HEK293 (cell line): ENCODE results near the gene SRRM4.

Experiments
- CTCF ChIA-PET: fragments of 350-600 bp; formaldehyde crosslinking; extraction: SDS; loops from one replicate; lab custom pipeline; 2021; ENCODE audit warnings: antibody characterized with exemption; lab: Yijun Ruan, JAX
- POLR2A ChIA-PET: fragments of 300-600 bp; formaldehyde crosslinking; extraction: SDS; loops from one replicate; lab custom pipeline; 2020; ENCODE audit warnings: antibody characterized with exemption, inconsistent platforms; lab: Yijun Ruan, JAX
- H3K27ac ChIP-seq: fragments of 200-500 bp; sonication (Bioruptor generic); 2 replicates; pipeline ENCODE4 v1.5.1; 2014; ENCODE audit warnings: low read depth, low read length, control low read depth, inconsistent platforms; ENCODE audit errors: extremely low read depth
- H3K36me3 ChIP-seq, 2 experiments: fragments of 200-500 bp in 1 of 2; sonication (Bioruptor generic) in 1 of 2; 1 replicate in 1 of 2; 2 replicates in 1 of 2; pipeline ENCODE4 v1.5.1; 2014 to 2017; ENCODE audit warnings: inconsistent platforms in 2 of 2, low read length in 2 of 2; ENCODE audit not compliant: control insufficient read depth in 2 of 2, insufficient read depth in 1 of 2
- H3K4me1 ChIP-seq: fragments of 200-500 bp; sonication (Bioruptor generic); 2 replicates; pipeline ENCODE4 v1.5.1; 2014; ENCODE audit warnings: mild to moderate bottlenecking, low read length, inconsistent platforms; ENCODE audit not compliant: control insufficient read depth, insufficient read depth
- H3K4me3 ChIP-seq: 2 replicates; pipeline ENCODE4 v1.5.1; 2011; ENCODE audit warnings: low read depth, mild to moderate bottlenecking, control low read depth, low read length, moderate library complexity
- H3K9me3 ChIP-seq: fragments of 200-500 bp; sonication (Bioruptor generic); 2 replicates; pipeline ENCODE4 v1.5.1; 2014; ENCODE audit warnings: low read depth, low read length, inconsistent platforms; ENCODE audit not compliant: control insufficient read depth, insufficient read depth
- ATF2 ChIP-seq: fragments of 450-650 bp; formaldehyde crosslinking; IDR thresholded peaks from 2 replicates; pipeline ENCODE4 v1.5.1; 2016; ENCODE audit warnings: missing biosample characterization, missing genetic modification characterization, low read depth
- BCL11B ChIP-seq: fragments of 450-650 bp; formaldehyde crosslinking; IDR thresholded peaks from 2 replicates; pipeline ENCODE4 v1.5.1; 2016; ENCODE audit warnings: low read depth, missing biosample characterization, missing genetic modification characterization
- GFI1B ChIP-seq: fragments of 450-650 bp; formaldehyde crosslinking; IDR thresholded peaks from 2 replicates; pipeline ENCODE4 v1.5.1; 2016; ENCODE audit warnings: missing biosample characterization, missing genetic modification characterization
- GLI2 ChIP-seq: fragments of 450-650 bp; formaldehyde crosslinking; IDR thresholded peaks from 2 replicates; pipeline ENCODE4; 2017; ENCODE audit warnings: missing biosample characterization, missing genetic modification characterization, low read depth, borderline replicate concordance
- HOXD13 ChIP-seq: sonication (generic); formaldehyde crosslinking; IDR thresholded peaks from 2 replicates; pipeline ENCODE4 v1.8.0; 2022; ENCODE audit warnings: missing genetic modification reagents, borderline replicate concordance
- KLF10 ChIP-seq: fragments of 450-650 bp; IDR thresholded peaks from 2 replicates; pipeline ENCODE4 v1.5.1; 2018; ENCODE audit warnings: missing biosample characterization, mild to moderate bottlenecking, missing genetic modification characterization
- OVOL3 ChIP-seq: fragments of 450-650 bp; formaldehyde crosslinking; IDR thresholded peaks from 2 replicates; pipeline ENCODE4 v1.5.1; 2016; ENCODE audit warnings: missing biosample characterization, missing genetic modification characterization
- ZBTB17 ChIP-seq: fragments of 450-650 bp; formaldehyde crosslinking; IDR thresholded peaks from 2 replicates; pipeline ENCODE4 v1.5.1; 2016; ENCODE audit warnings: missing biosample characterization, missing genetic modification characterization
- ZNF211 ChIP-seq: fragments of 450-650 bp; formaldehyde crosslinking; IDR thresholded peaks from 2 replicates; pipeline ENCODE4 v1.5.1; 2016; ENCODE audit warnings: low read depth, missing biosample characterization, missing genetic modification characterization
- ZNF23 ChIP-seq: fragments of 450-650 bp; formaldehyde crosslinking; IDR thresholded peaks from 2 replicates; pipeline ENCODE4 v1.5.1; 2016; ENCODE audit warnings: missing biosample characterization, missing genetic modification characterization, borderline replicate concordance
- ZNF248 ChIP-seq: fragments of 450-650 bp; formaldehyde crosslinking; IDR thresholded peaks from 2 replicates; pipeline ENCODE4 v1.5.1; 2017; ENCODE audit warnings: missing biosample characterization, missing genetic modification characterization
- ZNF366 ChIP-seq: fragments of 450-650 bp; formaldehyde crosslinking; conservative IDR thresholded peaks from 2 replicates; pipeline ENCODE4 v1.5.1; 2016; ENCODE audit warnings: missing biosample characterization, missing genetic modification characterization
- ZNF473 ChIP-seq: fragments of 450-650 bp; formaldehyde crosslinking; IDR thresholded peaks from 2 replicates; pipeline ENCODE4 v1.5.1; 2017; ENCODE audit warnings: missing biosample characterization, missing genetic modification characterization
- ZNF48 ChIP-seq: fragments of 450-650 bp; formaldehyde crosslinking; IDR thresholded peaks from 2 replicates; pipeline ENCODE4 v1.5.1; 2016; ENCODE audit warnings: missing biosample characterization, missing genetic modification characterization
- ZNF501 ChIP-seq: fragments of 450-650 bp; formaldehyde crosslinking; IDR thresholded peaks from 2 replicates; pipeline ENCODE4 v1.5.1; 2016; ENCODE audit warnings: missing biosample characterization, missing genetic modification characterization
- ZNF529 ChIP-seq: fragments of 450-650 bp; formaldehyde crosslinking; IDR thresholded peaks from 2 replicates; pipeline ENCODE4 v1.5.1; 2017; ENCODE audit warnings: missing genetic modification characterization, missing biosample characterization; ENCODE audit not compliant: insufficient replicate concordance
- ZNF623 ChIP-seq: fragments of 450-650 bp; formaldehyde crosslinking; IDR thresholded peaks from 2 replicates; pipeline ENCODE4 v1.5.1; 2016; ENCODE audit warnings: missing biosample characterization, missing genetic modification characterization
- ZNF747 ChIP-seq: fragments of 450-650 bp; formaldehyde crosslinking; IDR thresholded peaks from 2 replicates; pipeline ENCODE4 v1.5.1; 2016; ENCODE audit warnings: missing biosample characterization, missing genetic modification characterization
- TF ChIP-seq, protein P1 (sequence below): fragments of 450-650 bp; formaldehyde crosslinking; IDR thresholded peaks from 2 replicates; pipeline ENCODE4 v1.5.1; 2016; ENCODE audit warnings: missing biosample characterization, missing genetic modification characterization
- TF ChIP-seq, protein P2 (sequence below): fragments of 450-650 bp; formaldehyde crosslinking; IDR thresholded peaks from 2 replicates; pipeline ENCODE4 v1.5.1; 2016; ENCODE audit warnings: missing biosample characterization, missing genetic modification characterization
- TF ChIP-seq, protein P3 (sequence below): fragments of 450-650 bp; formaldehyde crosslinking; optimal IDR thresholded peaks from 2 replicates; pipeline ENCODE3; 2016; ENCODE audit warnings: missing biosample characterization, mild to moderate bottlenecking, missing genetic modification characterization
- TF ChIP-seq, protein P4 (sequence below): fragments of 450-650 bp; formaldehyde crosslinking; IDR thresholded peaks from 2 replicates; pipeline ENCODE4 v1.5.1; 2016; ENCODE audit warnings: missing biosample characterization, missing genetic modification characterization
- TF ChIP-seq, protein P5 (sequence below): fragments of 450-650 bp; formaldehyde crosslinking; IDR thresholded peaks from 2 replicates; pipeline ENCODE4 v1.5.1; 2016; ENCODE audit warnings: missing biosample characterization, missing genetic modification characterization

SRRM4 gene

DNA sequence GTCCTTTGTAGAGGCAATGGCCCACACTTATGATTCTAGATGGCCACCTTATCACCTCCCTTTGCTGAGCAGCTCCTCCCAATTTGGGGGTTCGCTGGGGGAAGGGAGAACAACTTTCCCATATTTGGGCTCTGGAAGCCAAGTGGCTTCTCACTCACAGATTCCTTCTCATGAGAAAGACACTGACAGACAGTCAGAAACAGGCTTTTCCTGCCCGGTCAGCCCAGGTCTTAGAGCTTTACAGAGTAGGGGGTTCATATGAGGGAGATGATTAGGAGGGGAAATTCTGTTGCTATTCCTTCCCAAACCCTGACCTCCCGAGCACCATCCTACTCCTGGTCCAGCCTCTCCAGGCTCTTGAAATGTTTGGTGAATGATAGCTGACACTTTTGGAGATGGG is 137.3 kb downstream of the SRRM4 start:
- POLR2A ChIA-PET: no interaction called here
- Histone ChIP-seq H3K4me3 (no peak overlapping the region), H3K9me3 (no peaks in the 10 kb centered on the region), H3K27ac (no peak overlapping the region), H3K4me1 (no peaks in the 10 kb centered on the region), H3K36me3 (no peaks in the 10 kb centered on the region)
- TF ChIP-seq KLF10 (tag by site-specific recombination): no peak
- no peak for TF ChIP-seq ZNF747 (tag by site-specific recombination)
- no peak for TF ChIP-seq ZNF48 (tag by site-specific recombination)
- TF ChIP-seq, protein P1, sequence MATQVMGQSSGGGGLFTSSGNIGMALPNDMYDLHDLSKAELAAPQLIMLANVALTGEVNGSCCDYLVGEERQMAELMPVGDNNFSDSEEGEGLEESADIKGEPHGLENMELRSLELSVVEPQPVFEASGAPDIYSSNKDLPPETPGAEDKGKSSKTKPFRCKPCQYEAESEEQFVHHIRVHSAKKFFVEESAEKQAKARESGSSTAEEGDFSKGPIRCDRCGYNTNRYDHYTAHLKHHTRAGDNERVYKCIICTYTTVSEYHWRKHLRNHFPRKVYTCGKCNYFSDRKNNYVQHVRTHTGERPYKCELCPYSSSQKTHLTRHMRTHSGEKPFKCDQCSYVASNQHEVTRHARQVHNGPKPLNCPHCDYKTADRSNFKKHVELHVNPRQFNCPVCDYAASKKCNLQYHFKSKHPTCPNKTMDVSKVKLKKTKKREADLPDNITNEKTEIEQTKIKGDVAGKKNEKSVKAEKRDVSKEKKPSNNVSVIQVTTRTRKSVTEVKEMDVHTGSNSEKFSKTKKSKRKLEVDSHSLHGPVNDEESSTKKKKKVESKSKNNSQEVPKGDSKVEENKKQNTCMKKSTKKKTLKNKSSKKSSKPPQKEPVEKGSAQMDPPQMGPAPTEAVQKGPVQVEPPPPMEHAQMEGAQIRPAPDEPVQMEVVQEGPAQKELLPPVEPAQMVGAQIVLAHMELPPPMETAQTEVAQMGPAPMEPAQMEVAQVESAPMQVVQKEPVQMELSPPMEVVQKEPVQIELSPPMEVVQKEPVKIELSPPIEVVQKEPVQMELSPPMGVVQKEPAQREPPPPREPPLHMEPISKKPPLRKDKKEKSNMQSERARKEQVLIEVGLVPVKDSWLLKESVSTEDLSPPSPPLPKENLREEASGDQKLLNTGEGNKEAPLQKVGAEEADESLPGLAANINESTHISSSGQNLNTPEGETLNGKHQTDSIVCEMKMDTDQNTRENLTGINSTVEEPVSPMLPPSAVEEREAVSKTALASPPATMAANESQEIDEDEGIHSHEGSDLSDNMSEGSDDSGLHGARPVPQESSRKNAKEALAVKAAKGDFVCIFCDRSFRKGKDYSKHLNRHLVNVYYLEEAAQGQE (tag by site-specific recombination): no peak
- TF ChIP-seq, protein P2, sequence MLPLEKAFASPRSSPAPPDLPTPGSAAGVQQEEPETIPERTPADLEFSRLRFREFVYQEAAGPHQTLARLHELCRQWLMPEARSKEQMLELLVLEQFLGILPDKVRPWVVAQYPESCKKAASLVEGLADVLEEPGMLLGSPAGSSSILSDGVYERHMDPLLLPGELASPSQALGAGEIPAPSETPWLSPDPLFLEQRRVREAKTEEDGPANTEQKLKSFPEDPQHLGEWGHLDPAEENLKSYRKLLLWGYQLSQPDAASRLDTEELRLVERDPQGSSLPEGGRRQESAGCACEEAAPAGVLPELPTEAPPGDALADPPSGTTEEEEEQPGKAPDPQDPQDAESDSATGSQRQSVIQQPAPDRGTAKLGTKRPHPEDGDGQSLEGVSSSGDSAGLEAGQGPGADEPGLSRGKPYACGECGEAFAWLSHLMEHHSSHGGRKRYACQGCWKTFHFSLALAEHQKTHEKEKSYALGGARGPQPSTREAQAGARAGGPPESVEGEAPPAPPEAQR (tag by site-specific recombination): no peak
- no peak for TF ChIP-seq ATF2 (tag by site-specific recombination)
- no peak for TF ChIP-seq ZNF248 (tag by site-specific recombination)
- no peak for TF ChIP-seq GLI2 (tag by site-specific recombination)
- no peak for TF ChIP-seq ZNF529 (tag by site-specific recombination)
- TF ChIP-seq ZNF23: no peak
- CTCF ChIA-PET: interaction anchor here (0.6 to 0.9 kb wide), 3 partner anchors 69 to 294 kb away, joined by 3 to 4 read pairs (median 3); no protein-coding TSS in a partner anchor

DNA sequence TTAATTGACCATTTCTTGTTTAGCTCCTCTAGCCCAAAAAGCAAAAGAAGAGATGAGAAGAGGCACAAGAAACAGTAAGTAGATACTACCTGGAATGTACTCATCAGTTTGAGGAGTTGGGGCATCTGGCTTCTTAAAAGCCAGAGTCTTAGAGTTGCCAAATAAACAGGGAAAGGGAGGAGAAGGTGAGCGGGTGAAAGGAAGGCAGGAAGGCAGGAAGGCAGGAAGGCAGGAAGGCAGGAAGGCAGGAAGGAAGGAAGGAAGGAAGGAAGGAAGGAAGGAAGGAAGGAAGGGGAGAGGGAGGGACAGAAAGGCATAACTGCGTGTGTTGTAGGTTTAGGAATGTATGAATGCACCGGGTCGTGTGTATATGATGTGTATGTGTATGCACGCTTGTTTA is 140.7 kb downstream of the SRRM4 start:
- Histone ChIP-seq H3K9me3 (no peaks in the 10 kb centered on the region), H3K36me3 (no peaks in the 10 kb centered on the region), H3K27ac (no peak overlapping the region), H3K4me3 (no peak overlapping the region), H3K4me1 (no peaks in the 10 kb centered on the region)
- TF ChIP-seq ZNF366 (tag by site-specific recombination) (no peak), ZNF501 (no peak), ZNF211 (tag by site-specific recombination) (no peak), ZNF473 (tag by site-specific recombination) (no peak), OVOL3 (no peak), GFI1B (tag by site-specific recombination) (no peak), BCL11B (tag by site-specific recombination) (no peak), ZNF623 (tag by site-specific recombination) (no peak), HOXD13 (CRISPR knock-in tag) (no peak), ZBTB17 (no peak)
- TF ChIP-seq, protein P2 (tag by site-specific recombination): no peak
- TF ChIP-seq, protein P3, sequence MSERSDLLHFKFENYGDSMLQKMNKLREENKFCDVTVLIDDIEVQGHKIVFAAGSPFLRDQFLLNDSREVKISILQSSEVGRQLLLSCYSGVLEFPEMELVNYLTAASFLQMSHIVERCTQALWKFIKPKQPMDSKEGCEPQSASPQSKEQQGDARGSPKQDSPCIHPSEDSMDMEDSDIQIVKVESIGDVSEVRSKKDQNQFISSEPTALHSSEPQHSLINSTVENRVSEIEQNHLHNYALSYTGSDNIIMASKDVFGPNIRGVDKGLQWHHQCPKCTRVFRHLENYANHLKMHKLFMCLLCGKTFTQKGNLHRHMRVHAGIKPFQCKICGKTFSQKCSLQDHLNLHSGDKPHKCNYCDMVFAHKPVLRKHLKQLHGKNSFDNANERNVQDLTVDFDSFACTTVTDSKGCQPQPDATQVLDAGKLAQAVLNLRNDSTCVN: no peak
- TF ChIP-seq, protein P4, sequence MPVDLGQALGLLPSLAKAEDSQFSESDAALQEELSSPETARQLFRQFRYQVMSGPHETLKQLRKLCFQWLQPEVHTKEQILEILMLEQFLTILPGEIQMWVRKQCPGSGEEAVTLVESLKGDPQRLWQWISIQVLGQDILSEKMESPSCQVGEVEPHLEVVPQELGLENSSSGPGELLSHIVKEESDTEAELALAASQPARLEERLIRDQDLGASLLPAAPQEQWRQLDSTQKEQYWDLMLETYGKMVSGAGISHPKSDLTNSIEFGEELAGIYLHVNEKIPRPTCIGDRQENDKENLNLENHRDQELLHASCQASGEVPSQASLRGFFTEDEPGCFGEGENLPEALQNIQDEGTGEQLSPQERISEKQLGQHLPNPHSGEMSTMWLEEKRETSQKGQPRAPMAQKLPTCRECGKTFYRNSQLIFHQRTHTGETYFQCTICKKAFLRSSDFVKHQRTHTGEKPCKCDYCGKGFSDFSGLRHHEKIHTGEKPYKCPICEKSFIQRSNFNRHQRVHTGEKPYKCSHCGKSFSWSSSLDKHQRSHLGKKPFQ: no peak
- TF ChIP-seq, protein P5, sequence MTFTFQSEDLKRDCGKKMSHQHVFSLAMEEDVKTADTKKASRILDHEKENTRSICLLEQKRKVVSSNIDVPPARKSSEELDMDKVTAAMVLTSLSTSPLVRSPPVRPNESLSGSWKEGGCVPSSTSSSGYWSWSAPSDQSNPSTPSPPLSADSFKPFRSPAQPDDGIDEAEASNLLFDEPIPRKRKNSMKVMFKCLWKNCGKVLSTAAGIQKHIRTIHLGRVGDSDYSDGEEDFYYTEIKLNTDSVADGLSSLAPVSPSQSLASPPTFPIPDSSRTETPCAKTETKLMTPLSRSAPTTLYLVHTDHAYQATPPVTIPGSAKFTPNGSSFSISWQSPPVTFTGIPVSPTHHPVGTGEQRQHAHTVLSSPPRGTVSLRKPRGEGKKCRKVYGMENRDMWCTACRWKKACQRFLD (tag by site-specific recombination): no peak
- CTCF ChIA-PET: interaction anchor here (2.1 kb wide), 1 partner anchor 291 kb away, joined by 4 read pairs; no protein-coding TSS in a partner anchor
- POLR2A ChIA-PET: no interaction called here
